ENCODE measurements around the gene RAB8B. TPM values are rescaled to one million over a fixed set of nuclear protein-coding genes. Genes with fewer than 3 reads are reported as not detected.
A peak's percentile ranks its signal among the peaks of the same experiment; 100 is the strongest.

Gene RAB8B
- total and polyA plus RNA-seq, 9 of the 15 experiments (the other 6 are each of a cell fraction or from before 2014, with no cell fraction given): 7.8 to 32.1 (median 24.2) TPM

- 0 out of 2 replicates have a peak, but pooled peaks have one; percentile 3 for TF ChIP-seq RFX1 (IDR thresholded peaks at IDR 0.05)
- no peak for TF ChIP-seq TCF7 (IDR thresholded peaks at IDR 0.05; ENCODE audit: borderline replicate concordance)
- TF ChIP-seq, protein P1, sequence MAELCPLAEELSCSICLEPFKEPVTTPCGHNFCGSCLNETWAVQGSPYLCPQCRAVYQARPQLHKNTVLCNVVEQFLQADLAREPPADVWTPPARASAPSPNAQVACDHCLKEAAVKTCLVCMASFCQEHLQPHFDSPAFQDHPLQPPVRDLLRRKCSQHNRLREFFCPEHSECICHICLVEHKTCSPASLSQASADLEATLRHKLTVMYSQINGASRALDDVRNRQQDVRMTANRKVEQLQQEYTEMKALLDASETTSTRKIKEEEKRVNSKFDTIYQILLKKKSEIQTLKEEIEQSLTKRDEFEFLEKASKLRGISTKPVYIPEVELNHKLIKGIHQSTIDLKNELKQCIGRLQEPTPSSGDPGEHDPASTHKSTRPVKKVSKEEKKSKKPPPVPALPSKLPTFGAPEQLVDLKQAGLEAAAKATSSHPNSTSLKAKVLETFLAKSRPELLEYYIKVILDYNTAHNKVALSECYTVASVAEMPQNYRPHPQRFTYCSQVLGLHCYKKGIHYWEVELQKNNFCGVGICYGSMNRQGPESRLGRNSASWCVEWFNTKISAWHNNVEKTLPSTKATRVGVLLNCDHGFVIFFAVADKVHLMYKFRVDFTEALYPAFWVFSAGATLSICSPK (IDR thresholded peaks at IDR 0.05; ENCODE audit: borderline replicate concordance): no peak
- peak; percentile 65 for TF ChIP-seq JUND (IDR thresholded peaks at IDR 0.05; ENCODE audit: borderline replicate concordance, low read depth, low read length)
- TF ChIP-seq JUND (tag; IDR thresholded peaks at IDR 0.05; ENCODE audit: borderline replicate concordance, low read depth, low read length): no peak; the same call in 2 of the 3 replicates
- TF ChIP-seq NFRKB (IDR thresholded peaks at IDR 0.05; ENCODE audit: low read depth): 0 out of 2 replicates have a peak, but pooled peaks have one; percentile 45
- TF ChIP-seq SAP30 (IDR thresholded peaks at IDR 0.05; ENCODE audit: borderline replicate concordance, insufficient read depth, low read depth, low read length, poor library complexity, severe bottlenecking): no peak
- TF ChIP-seq, protein P2, sequence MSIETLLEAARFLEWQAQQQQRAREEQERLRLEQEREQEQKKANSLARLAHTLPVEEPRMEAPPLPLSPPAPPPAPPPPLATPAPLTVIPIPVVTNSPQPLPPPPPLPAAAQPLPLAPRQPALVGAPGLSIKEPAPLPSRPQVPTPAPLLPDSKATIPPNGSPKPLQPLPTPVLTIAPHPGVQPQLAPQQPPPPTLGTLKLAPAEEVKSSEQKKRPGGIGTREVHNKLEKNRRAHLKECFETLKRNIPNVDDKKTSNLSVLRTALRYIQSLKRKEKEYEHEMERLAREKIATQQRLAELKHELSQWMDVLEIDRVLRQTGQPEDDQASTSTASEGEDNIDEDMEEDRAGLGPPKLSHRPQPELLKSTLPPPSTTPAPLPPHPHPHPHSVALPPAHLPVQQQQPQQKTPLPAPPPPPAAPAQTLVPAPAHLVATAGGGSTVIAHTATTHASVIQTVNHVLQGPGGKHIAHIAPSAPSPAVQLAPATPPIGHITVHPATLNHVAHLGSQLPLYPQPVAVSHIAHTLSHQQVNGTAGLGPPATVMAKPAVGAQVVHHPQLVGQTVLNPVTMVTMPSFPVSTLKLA (conservative IDR thresholded peaks at IDR 0.05): no peak
- TF ChIP-seq ZC3H8 (IDR thresholded peaks at IDR 0.05): no peak
- TF ChIP-seq NBN (IDR thresholded peaks at IDR 0.05; ENCODE audit: low read depth): 0 out of 2 replicates have a peak, but pooled peaks have one; percentile 45
- TF ChIP-seq POLR3A (IDR thresholded peaks at IDR 0.05; ENCODE audit: borderline replicate concordance, extremely low read depth, insufficient read depth, insufficient read length): no peak
- peak; percentile 16; the same call in 1 of the 2 replicates for TF ChIP-seq TAL1 (IDR thresholded peaks at IDR 0.05)
- TF ChIP-seq RBM15 (IDR thresholded peaks at IDR 0.05; ENCODE audit: insufficient read depth, low read length): no peak
- no peak for TF ChIP-seq ZNF584 (CRISPR knock-in tag; IDR thresholded peaks at IDR 0.05; ENCODE audit: low read depth)
- peak; percentile 36; the same call in 1 of the 2 replicates for TF ChIP-seq ETV1 (tag; conservative IDR thresholded peaks at IDR 0.05; ENCODE audit: low read depth)
- TF ChIP-seq SFPQ (IDR thresholded peaks at IDR 0.05; ENCODE audit: low read depth, low read length): no peak
- no peak for TF ChIP-seq ZBTB2 (IDR thresholded peaks at IDR 0.05)
These were observed 9.2 kb downstream of the RAB8B start (continued) for GRCh38 chr15:63198371-63199250.
